Esophagus muscularis mucosa (tissue), 4 donors: ENCODE data around the gene ZNF862. TPM values are rescaled to one million over a fixed set of nuclear protein-coding genes. Genes with fewer than 3 reads are reported as not detected.
A peak's percentile ranks its signal among the peaks of the same experiment; 100 is the strongest.

Experiments used
- DNase-seq: peaks from one replicate; pipeline ENCODE4 v3.0.0-alpha.2; 2017; ENCODE audit errors: extremely low spot score
- H3K27ac ChIP-seq, 4 donors: fragments of 200-600 bp; sonication (generic); replicated peaks in 1 of 4; 1 replicate in 3 of 4; 2 replicates in 1 of 4; pipeline ENCODE4 v1.5.1; 2016 to 2019; ENCODE audit warnings: mild to moderate bottlenecking in 1 of 4
- H3K27me3 ChIP-seq, 4 donors: fragments of 200-600 bp; sonication (generic); one replicate each; pipeline versions ENCODE4 v1.5.1 to v1.6.0; 2016 to 2019
- H3K36me3 ChIP-seq, 4 donors: fragments of 200-600 bp; sonication (generic); one replicate each; pipeline ENCODE4 v1.5.1; 2016 to 2019
- H3K4me1 ChIP-seq, 4 donors: fragments of 200-600 bp; sonication (generic); one replicate each; pipeline ENCODE4 v1.5.1; 2016 to 2019
- H3K4me3 ChIP-seq, 4 donors: fragments of 200-600 bp; sonication (generic); 1 replicate in 2 of 4; 2 replicates in 2 of 4; pipeline ENCODE4 v1.5.1; 2016 to 2019; ENCODE audit warnings: mild to moderate bottlenecking in 4 of 4, moderate library complexity in 1 of 4
- H3K9me3 ChIP-seq, 4 donors: fragments of 200-600 bp; sonication (generic); 1 replicate in 3 of 4; 2 replicates in 1 of 4; pipeline ENCODE4 v1.5.1; 2016 to 2019
- EP300 ChIP-seq: sonication (generic); formaldehyde crosslinking; IDR thresholded peaks from one replicate; pipeline ENCODE4 v1.6.1; 2017; ENCODE audit warnings: antibody characterized with exemption
- POLR2A ChIP-seq: fragments of 450-650 bp; IDR thresholded peaks from one replicate; pipeline ENCODE4 v1.6.1; 2017; ENCODE audit warnings: antibody characterized with exemption, moderate library complexity, mild to moderate bottlenecking, low read depth
- POLR2AphosphoS5 ChIP-seq, 2 donors: sonication (generic); formaldehyde crosslinking; IDR thresholded peaks; one replicate each; pipeline ENCODE4 v1.6.1; 2017; ENCODE audit warnings: antibody characterized with exemption in 2 of 2
- WGBS: methylation state at CpG from one replicate; pipeline ENCODE4 v1.1.5; 2018; 5-methylcytosine and 5-hydroxymethylcytosine counted together
- intact Hi-C: fragments of 100-400 bp; cut with DNase I; formaldehyde crosslinking; loops from one replicate; pipeline ENCODE4 v1.15.1; 2023
- total RNA-seq, 4 donors: library from RNA; depleted of rRNA; stranded (reverse); fragments of >200 nt; gene quantifications; one replicate each; pipeline versions ENCODE4 v1.1.0 to v1.2.1, GENCODE V29; 2016
- TF ChIP-seq, protein P1 (sequence below), 3 experiments: fragments of 200-600 bp in 2 of 3; fragments of 450-650 bp in 1 of 3; sonication (generic) in 2 of 3; IDR thresholded peaks; one replicate each; pipeline ENCODE4 v1.5.1; 2017 to 2019; ENCODE audit warnings: antibody characterized with exemption in 3 of 3, mild to moderate bottlenecking in 2 of 3, moderate library complexity in 1 of 3

ZNF862 gene
- total RNA-seq, 4 donors from 2014 or later, result 9.1 to 17.1 (median 13.3) TPM

DNA sequence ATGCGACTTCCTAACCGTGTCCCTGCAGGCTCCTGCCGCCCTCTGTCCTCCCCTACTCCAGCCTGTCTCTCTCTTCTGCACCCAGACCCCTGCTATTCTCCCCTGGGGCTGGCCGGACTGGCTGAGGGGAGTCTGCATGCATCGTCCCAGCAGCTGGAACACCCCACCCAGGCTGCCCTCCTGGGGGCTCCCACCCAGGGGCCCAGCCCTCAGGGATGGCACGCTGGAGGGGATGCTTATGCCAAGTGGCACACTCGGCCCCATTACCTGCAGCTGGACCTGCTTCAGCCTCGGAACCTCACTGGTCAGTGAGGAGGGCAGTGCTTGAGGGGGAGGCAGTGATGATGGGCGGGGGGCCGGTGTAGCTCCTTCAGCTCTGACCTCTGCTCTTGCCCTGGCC, 43.0 kb upstream of the ZNF862 start:
- intact Hi-C loops, result no loop called here
- Histone ChIP-seq H3K27ac (no peak overlapping the region), H3K4me3 (no peak overlapping the region), H3K4me1 (peaks cover 0 to 6% (median 3%) of the 10 kb centered on the region in 4 donors), H3K9me3 (no peaks in the 10 kb centered on the region), H3K36me3 (no peaks in the 10 kb centered on the region), H3K27me3 (peaks cover 0 to 30% (median 8%) of the 10 kb centered on the region in 4 donors)
- DNase-seq, result no peak
- TF ChIP-seq POLR2A (no peak), EP300 (no peak), POLR2AphosphoS5 (IDR thresholded peaks at IDR 0.05) (no peak)
- TF ChIP-seq, protein P1, sequence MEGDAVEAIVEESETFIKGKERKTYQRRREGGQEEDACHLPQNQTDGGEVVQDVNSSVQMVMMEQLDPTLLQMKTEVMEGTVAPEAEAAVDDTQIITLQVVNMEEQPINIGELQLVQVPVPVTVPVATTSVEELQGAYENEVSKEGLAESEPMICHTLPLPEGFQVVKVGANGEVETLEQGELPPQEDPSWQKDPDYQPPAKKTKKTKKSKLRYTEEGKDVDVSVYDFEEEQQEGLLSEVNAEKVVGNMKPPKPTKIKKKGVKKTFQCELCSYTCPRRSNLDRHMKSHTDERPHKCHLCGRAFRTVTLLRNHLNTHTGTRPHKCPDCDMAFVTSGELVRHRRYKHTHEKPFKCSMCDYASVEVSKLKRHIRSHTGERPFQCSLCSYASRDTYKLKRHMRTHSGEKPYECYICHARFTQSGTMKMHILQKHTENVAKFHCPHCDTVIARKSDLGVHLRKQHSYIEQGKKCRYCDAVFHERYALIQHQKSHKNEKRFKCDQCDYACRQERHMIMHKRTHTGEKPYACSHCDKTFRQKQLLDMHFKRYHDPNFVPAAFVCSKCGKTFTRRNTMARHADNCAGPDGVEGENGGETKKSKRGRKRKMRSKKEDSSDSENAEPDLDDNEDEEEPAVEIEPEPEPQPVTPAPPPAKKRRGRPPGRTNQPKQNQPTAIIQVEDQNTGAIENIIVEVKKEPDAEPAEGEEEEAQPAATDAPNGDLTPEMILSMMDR (IDR thresholded peaks at IDR 0.05), result no peak
- WGBS, result 75% methylated on average over 5 of the region's 10 CpGs

DNA sequence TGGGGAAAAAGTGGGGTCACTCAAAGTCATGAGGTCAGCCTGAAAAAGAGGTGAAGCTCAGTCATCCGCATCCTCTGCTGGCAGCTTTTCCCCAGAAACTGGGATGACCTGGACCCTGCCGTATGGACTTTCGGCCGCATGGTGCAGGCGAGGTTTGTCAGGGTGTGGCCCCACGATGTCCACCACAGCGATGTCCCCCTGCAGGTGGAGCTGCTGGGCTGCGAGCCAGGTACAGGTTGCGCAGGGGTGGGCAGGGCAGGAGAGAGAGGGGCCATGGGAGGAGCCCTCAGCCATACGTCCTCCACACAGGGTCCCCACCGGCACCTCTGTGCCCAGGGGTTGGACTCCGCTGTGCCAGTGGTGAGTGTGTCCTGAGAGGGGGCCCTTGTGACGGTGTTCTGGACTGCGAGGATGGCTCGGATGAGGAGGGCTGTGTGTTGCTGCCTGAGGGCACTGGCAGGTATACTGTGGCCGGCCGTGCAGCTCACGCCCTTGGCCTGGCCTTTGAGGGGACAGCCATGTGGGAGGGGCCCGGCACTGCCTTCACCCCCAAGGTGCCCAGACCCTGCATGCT, 41.8 kb upstream of the ZNF862 start:
- Histone ChIP-seq H3K27ac (no peak overlapping the region), H3K4me1 (no peaks in the 10 kb centered on the region), H3K36me3 (no peaks in the 10 kb centered on the region), H3K9me3 (no peaks in the 10 kb centered on the region), H3K27me3 (peaks cover 0 to 18% (median 0%) of the 10 kb centered on the region in 4 donors), H3K4me3 (no peak overlapping the region)
- intact Hi-C loops, result no loop called here
- TF ChIP-seq EP300, result no peak
- TF ChIP-seq, protein P1 (IDR thresholded peaks at IDR 0.05), result no peak
- TF ChIP-seq POLR2A, result no peak
- TF ChIP-seq POLR2AphosphoS5 (IDR thresholded peaks at IDR 0.05), result no peak
- no peak for DNase-seq
- WGBS, result 100% methylated on average over 4 of the region's 19 CpGs

DNA sequence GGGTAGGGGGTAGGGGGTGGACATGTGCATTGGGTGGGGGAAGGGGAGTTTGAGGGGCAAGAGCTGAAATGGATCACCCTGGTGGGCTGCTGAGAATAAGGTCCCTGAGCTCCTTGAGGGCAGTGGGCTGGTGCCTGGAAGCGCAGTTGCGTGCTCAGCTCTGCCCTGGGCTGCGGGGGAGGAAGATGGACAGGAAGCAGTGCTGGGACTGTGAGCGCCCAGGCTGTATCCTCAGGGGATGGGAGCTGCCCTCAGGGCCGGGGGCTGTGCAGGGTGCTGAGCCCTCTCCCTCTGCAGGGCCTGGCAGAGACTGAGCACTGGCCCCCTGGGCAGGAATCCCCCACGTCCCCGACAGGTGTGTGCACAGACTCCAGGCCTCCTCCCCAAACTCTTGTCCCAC, 40.4 kb upstream of the ZNF862 start:
- H3K36me3 ChIP-seq, result no peaks in the 10 kb centered on the region
- TF ChIP-seq POLR2AphosphoS5 (IDR thresholded peaks at IDR 0.05) (no peak), EP300 (no peak), POLR2A (no peak)
- TF ChIP-seq, protein P1 (IDR thresholded peaks at IDR 0.05), result no peak
- H3K4me1 ChIP-seq, result no peaks in the 10 kb centered on the region
- no peak overlapping the region for H3K27ac ChIP-seq
- intact Hi-C loops, result no loop called here
- no peak for DNase-seq
- peaks cover 0 to 6% (median 0%) of the 10 kb centered on the region in 4 donors for H3K27me3 ChIP-seq
- no peaks in the 10 kb centered on the region for H3K9me3 ChIP-seq
- 86% methylated on average over 6 of the region's 7 CpGs for whole genome bisulfite sequencing
- H3K4me3 ChIP-seq, result no peak overlapping the region

DNA sequence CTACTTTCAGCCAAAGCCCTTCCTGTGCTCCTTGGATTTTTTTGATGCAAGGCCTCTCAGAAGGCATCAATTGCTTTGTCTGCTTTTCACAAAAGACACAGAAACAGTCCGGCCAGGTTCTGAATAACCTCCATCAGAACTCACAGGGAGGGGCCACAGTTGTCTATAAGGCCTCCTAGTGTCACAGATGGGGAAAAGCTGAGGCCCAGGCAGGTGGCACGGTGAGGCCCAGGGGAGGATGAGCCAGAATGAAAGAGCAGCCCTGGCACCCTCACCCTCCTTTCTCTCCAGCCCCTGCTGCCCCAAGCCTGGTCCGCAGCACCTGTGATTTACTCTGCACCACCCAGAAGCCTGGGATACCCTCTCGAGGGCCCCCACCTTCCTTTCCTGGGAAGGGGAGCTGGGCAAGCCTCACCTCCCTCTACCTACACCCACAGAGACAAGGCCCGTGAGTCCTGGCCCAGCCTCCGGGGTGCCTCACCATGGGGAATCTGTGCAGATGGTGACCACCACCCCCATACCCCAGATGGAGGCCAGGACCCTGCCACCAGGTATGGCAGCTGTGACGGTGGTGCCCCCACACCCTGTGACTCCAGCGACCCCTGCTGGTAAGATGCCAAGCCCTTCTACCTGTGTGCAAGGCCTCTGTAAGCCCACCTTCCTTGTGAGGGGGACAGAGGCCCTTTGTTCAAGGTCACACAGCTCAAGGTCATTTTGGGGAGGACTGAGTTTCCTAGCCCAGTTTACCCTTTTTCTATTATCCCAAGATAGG, 38.6 kb upstream of the ZNF862 start:
- no peaks in the 10 kb centered on the region for H3K9me3 ChIP-seq
- TF ChIP-seq, protein P1 (IDR thresholded peaks at IDR 0.05), result peak in 1 of 3 experiments; percentile 26
- no peak for TF ChIP-seq EP300
- H3K4me1 ChIP-seq, result no peaks in the 10 kb centered on the region
- H3K4me3 ChIP-seq, result no peak overlapping the region
- H3K27me3 ChIP-seq, result peaks cover 0 to 6% (median 0%) of the 10 kb centered on the region in 4 donors
- H3K36me3 ChIP-seq, result no peaks in the 10 kb centered on the region
- intact Hi-C loops, result loop anchor here (10.0 kb wide), 1 partner anchor 245 kb away; no protein-coding TSS in a partner anchor
- no peak overlapping the region for H3K27ac ChIP-seq
- WGBS, result 76% methylated on average over 7 of the region's 8 CpGs
- DNase-seq, result no peak
